ENCODE data around the gene SLA2. TPM values are rescaled to one million over a fixed set of nuclear protein-coding genes. Genes with fewer than 3 reads are reported as not detected.

SLA2 gene
- total RNA-seq, 1 donor from 2014 or later, result 0.21 TPM

DNA sequence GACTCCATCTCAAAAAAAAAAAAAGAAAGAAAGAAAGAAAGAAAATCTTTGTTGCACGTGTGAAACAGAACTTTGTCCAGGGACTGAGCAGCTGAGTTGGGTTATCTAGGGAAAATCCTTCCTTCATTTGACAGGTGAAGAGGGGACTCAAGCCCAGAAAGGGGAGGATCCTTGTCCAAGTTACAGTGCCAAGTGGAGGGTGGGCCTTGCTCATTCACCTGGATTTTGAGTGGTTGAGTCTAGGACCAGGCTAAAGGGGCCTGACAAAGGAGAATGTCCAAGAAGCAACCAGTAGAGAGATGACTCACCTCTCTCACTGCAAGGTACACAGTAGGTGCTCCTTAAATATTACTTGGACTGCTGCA lies 69.9 kb downstream of the SLA2 start:
- Histone ChIP-seq H3K36me3 (no peaks in the 10 kb centered on the region), H3K27me3 (no peaks in the 10 kb centered on the region), H3K79me2 (ENCODE audit: low read depth) (peaks cover 65% of the 10 kb centered on the region), H3F3A (ENCODE audit: low read depth) (peaks cover 38% of the 10 kb centered on the region), H4K20me1 (ENCODE audit: low read depth) (peaks cover 48% of the 10 kb centered on the region), H3K4me2 (peak overlapping the region; percentile 91), H3K27ac (no peak overlapping the region), H3K9ac (no peak overlapping the region), H3K4me3 (no peak overlapping the region), H2AFZ (replicated peaks) (no peak overlapping the region), H3K4me1 (peaks cover 25% of the 10 kb centered on the region), H3K9me3 (ENCODE audit: low read depth) (no peaks in the 10 kb centered on the region)
- H3K9me3 Mint-ChIP-seq, result no peaks in the 10 kb centered on the region
- H3K27ac Mint-ChIP-seq, result no peak overlapping the region
- peaks cover 32% of the 10 kb centered on the region for H3K4me1 Mint-ChIP-seq
- peak overlapping the region; percentile 97 for H3K4me3 Mint-ChIP-seq
- H3K36me3 Mint-ChIP-seq, result peaks cover 13% of the 10 kb centered on the region
- DNase-seq (ENCODE audit: low spot score), result no peak
- TF ChIP-seq, protein P1, sequence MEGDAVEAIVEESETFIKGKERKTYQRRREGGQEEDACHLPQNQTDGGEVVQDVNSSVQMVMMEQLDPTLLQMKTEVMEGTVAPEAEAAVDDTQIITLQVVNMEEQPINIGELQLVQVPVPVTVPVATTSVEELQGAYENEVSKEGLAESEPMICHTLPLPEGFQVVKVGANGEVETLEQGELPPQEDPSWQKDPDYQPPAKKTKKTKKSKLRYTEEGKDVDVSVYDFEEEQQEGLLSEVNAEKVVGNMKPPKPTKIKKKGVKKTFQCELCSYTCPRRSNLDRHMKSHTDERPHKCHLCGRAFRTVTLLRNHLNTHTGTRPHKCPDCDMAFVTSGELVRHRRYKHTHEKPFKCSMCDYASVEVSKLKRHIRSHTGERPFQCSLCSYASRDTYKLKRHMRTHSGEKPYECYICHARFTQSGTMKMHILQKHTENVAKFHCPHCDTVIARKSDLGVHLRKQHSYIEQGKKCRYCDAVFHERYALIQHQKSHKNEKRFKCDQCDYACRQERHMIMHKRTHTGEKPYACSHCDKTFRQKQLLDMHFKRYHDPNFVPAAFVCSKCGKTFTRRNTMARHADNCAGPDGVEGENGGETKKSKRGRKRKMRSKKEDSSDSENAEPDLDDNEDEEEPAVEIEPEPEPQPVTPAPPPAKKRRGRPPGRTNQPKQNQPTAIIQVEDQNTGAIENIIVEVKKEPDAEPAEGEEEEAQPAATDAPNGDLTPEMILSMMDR (IDR thresholded peaks at IDR 0.05), result no peak
- TF ChIP-seq EZH2phosphoT487 (IDR thresholded peaks at IDR 0.05) (no peak), EZH2 (IDR thresholded peaks at IDR 0.05) (no peak)
- H3K27me3 Mint-ChIP-seq (ENCODE audit: insufficient read depth, low read depth), result peaks cover 9% of the 10 kb centered on the region

GRCh38 chr20:36574366-36575135 lies 71.4 kb downstream of the SLA2 start:
- Histone ChIP-seq H3K4me1 (peaks cover 23% of the 10 kb centered on the region), H3K4me2 (peak overlapping the region; percentile 91), H3F3A (ENCODE audit: low read depth) (peaks cover 31% of the 10 kb centered on the region), H3K9ac (peak overlapping the region; percentile 61), H4K20me1 (ENCODE audit: low read depth) (peaks cover 41% of the 10 kb centered on the region), H3K27me3 (no peaks in the 10 kb centered on the region), H3K27ac (no peak overlapping the region), H3K9me3 (ENCODE audit: low read depth) (no peaks in the 10 kb centered on the region), H2AFZ (replicated peaks) (peak overlapping the region; percentile 75), H3K79me2 (ENCODE audit: low read depth) (peaks cover 56% of the 10 kb centered on the region), H3K36me3 (no peaks in the 10 kb centered on the region), H3K4me3 (peak overlapping the region; percentile 79)
- Mint-ChIP-seq H3K4me1 (peaks cover 39% of the 10 kb centered on the region), H3K36me3 (peaks cover 6% of the 10 kb centered on the region), H3K9me3 (no peaks in the 10 kb centered on the region), H3K27me3 (ENCODE audit: insufficient read depth, low read depth) (peaks cover 9% of the 10 kb centered on the region), H3K27ac (peak overlapping the region; percentile 96), H3K4me3 (peak overlapping the region; percentile 97)
- peak; percentile 74 for DNase-seq (ENCODE audit: low spot score)
- TF ChIP-seq EZH2phosphoT487 (IDR thresholded peaks at IDR 0.05) (no peak), EZH2 (IDR thresholded peaks at IDR 0.05) (no peak)
- TF ChIP-seq, protein P1 (IDR thresholded peaks at IDR 0.05), result no peak

DNA sequence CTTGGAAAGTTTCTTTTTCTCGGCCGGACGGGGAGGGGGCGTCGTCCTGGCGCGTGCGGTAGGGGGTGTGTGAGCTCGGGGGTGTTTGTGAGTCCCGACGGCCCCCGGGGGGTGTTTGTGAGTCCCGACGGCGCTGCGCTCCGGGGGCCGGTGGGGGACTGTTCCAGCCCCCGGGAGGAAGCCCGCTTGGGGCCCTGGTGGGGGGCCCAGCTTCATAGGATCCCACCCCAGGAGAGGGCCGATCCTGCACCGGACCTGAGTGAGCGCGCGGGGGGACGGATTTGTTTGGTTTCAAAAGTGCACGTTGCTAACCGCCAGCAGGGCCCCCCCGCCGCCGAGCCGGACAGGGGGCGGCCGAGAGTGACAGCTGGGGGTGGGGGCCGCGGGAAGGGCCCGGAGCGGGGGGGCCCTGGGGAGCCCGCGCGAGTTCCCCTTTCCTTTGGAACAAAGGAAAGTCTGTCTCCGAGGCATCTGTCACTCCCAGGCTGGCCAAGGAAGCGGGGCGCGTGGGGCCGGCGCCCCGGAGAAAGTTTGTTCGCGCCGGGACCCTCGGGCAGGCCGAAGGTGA lies 72.1 kb downstream of the SLA2 start:
- H3K36me3 Mint-ChIP-seq, result peaks cover 2% of the 10 kb centered on the region
- H3K9me3 Mint-ChIP-seq, result no peaks in the 10 kb centered on the region
- H3K27ac Mint-ChIP-seq, result no peak overlapping the region

More for the DNA sequence above, 72.1 kb downstream of the SLA2 start:
- Mint-ChIP-seq H3K4me3 (peak overlapping the region; percentile 97), H3K27me3 (ENCODE audit: insufficient read depth, low read depth) (peaks cover 9% of the 10 kb centered on the region), H3K4me1 (peaks cover 40% of the 10 kb centered on the region)
- peak overlapping the region; percentile 79 for H3K4me3 ChIP-seq
- peak overlapping the region; percentile 8 for H2AFZ ChIP-seq (replicated peaks)
- H3K79me2 ChIP-seq (ENCODE audit: low read depth), result peaks cover 52% of the 10 kb centered on the region
- no peaks in the 10 kb centered on the region for H3K9me3 ChIP-seq (ENCODE audit: low read depth)
- peaks cover 23% of the 10 kb centered on the region for H3K4me1 ChIP-seq
- peak overlapping the region; percentile 91 for H3K4me2 ChIP-seq
- H3K27me3 ChIP-seq, result no peaks in the 10 kb centered on the region
- H4K20me1 ChIP-seq (ENCODE audit: low read depth), result peaks cover 38% of the 10 kb centered on the region
- H3F3A ChIP-seq (ENCODE audit: low read depth), result peaks cover 28% of the 10 kb centered on the region
- peak overlapping the region; percentile 61 for H3K9ac ChIP-seq
- H3K36me3 ChIP-seq, result no peaks in the 10 kb centered on the region
- DNase-seq (ENCODE audit: low spot score), result no peak
- no peak for TF ChIP-seq EZH2 (IDR thresholded peaks at IDR 0.05)
- TF ChIP-seq, protein P1 (IDR thresholded peaks at IDR 0.05), result no peak
- TF ChIP-seq EZH2phosphoT487 (IDR thresholded peaks at IDR 0.05), result no peak
- peak overlapping the region; percentile 79 for H3K27ac ChIP-seq
